Heart left ventricle (tissue), 16 donors: Measurements from ENCODE around the gene CELSR1. TPM values are rescaled to one million over a fixed set of nuclear protein-coding genes. Genes with fewer than 3 reads are reported as not detected.

ENCODE experiments used
- ATAC-seq, 4 donors: fragments of 200-7000 bp; cut with Tn5 transposase; one replicate each; pipeline ENCODE4 v1.9.1; 2020 to 2022; ENCODE audit warnings: moderate library complexity in 4 of 4, mild to moderate bottlenecking in 3 of 4, moderate number of reproducible peaks in 1 of 4
- DNase-seq, 5 donors: peaks; one replicate each; pipeline ENCODE4 v3.0.0-alpha.2; 2020
- H3K27ac ChIP-seq, 12 donors: fragments of 200-600 bp; sonication (generic) in 4 of 12; one replicate each; pipeline versions ENCODE4 v1.5.0 to v1.8.0; 2016 to 2022; ENCODE audit warnings: mild to moderate bottlenecking in 2 of 12
- H3K27me3 ChIP-seq, 9 donors: fragments of 200-600 bp; sonication (generic) in 2 of 9; one replicate each; pipeline versions ENCODE4 v1.5.1 to v1.8.0; 2016 to 2022; ENCODE audit warnings: mild to moderate bottlenecking in 3 of 9
- H3K36me3 ChIP-seq, 9 donors: fragments of 200-600 bp; sonication (generic) in 2 of 9; one replicate each; pipeline versions ENCODE4 v1.5.0 to v1.8.0; 2018 to 2022; ENCODE audit warnings: mild to moderate bottlenecking in 2 of 9
- H3K4me1 ChIP-seq, 12 donors: fragments of 200-600 bp; sonication (generic) in 4 of 12; one replicate each; pipeline versions ENCODE4 v1.5.0 to v1.8.0; 2016 to 2022; ENCODE audit warnings: mild to moderate bottlenecking in 3 of 12
- H3K4me3 ChIP-seq, 12 donors: fragments of 200-600 bp; sonication (generic) in 4 of 12; one replicate each; pipeline versions ENCODE4 v1.5.0 to v1.8.0; 2017 to 2022; ENCODE audit warnings: mild to moderate bottlenecking in 9 of 12, moderate library complexity in 4 of 12
- H3K9me3 ChIP-seq, 12 donors: fragments of 200-600 bp; sonication (generic) in 4 of 12; one replicate each; pipeline versions ENCODE4 v1.5.0 to v1.8.0; 2016 to 2022; ENCODE audit warnings: mild to moderate bottlenecking in 1 of 12
- POLR2A ChIP-seq, 2 donors: fragments of 450-650 bp; IDR thresholded peaks; one replicate each; pipeline ENCODE4 v1.6.1; 2017; ENCODE audit warnings: antibody characterized with exemption in 2 of 2, mild to moderate bottlenecking in 2 of 2, moderate library complexity in 2 of 2
- WGBS, 4 donors: extraction: QIAGEN DNeasy Blood & Tissue Kit in 2 of 4; methylation state at CpG; one replicate each; pipeline versions ENCODE4 v1.1.5 to v1.1.7; 2013 to 2018; 5-methylcytosine and 5-hydroxymethylcytosine counted together
- intact Hi-C, 10 donors: fragments of 100-400 bp; cut with DNase I; formaldehyde crosslinking; loops; one replicate each; pipeline versions ENCODE4 v1.11.1 to v1.14.2; 2022
- polyA plus RNA-seq, 2 donors: library from polyadenylated mRNA; stranded (reverse); fragments of 200-250 nt; gene quantifications; one replicate each; pipeline ENCODE4 v1.2.3, GENCODE V29; 2013
- total RNA-seq, 9 donors: library from RNA; depleted of rRNA in 2 of 9; stranded (reverse); fragments of >200 nt in 2 of 9; fragmentation: NEBNext Ultra II Directional in 3 of 9; extraction: Animal tissue kit (Norgen Biotek cat#: 25700) in 3 of 9; gene quantifications; one replicate each; pipeline versions ENCODE4 v1.1.0 to v1.2.4, GENCODE V29; 2016 to 2023
- TF ChIP-seq, protein P1 (sequence below), 12 donors: fragments of 200-600 bp; sonication (generic) in 4 of 12; IDR thresholded peaks; one replicate each; pipeline versions ENCODE4 v1.5.0 to v1.8.0; 2018 to 2022; ENCODE audit warnings: antibody characterized with exemption in 12 of 12, mild to moderate bottlenecking in 5 of 12
- donor health status: ischemic (EF 13 %, LVEDD 7.1; RV severe dilation, severe dysfunction).
- donor health status: healthy with polysubstance abuse.
- donor health status: DM: no; HTN: yes; CAD: no.
- donor health status: DM: no; HTN: no; CAD: no.
- donor health status: ischemic (EF 25% LVEDD 6.9; RV normal size, moderate dysfunction).
- donor health status: ischemic (EF 25% LVEDD 5.7; RV mildly dilated, moderate dysfunction).
- donor health status: healthy.
- donor health status: DM: yes; HTN: yes; CAD: no.
- donor health status: ischemic (EF 35%, LVEDD 5.7; RV mildly dilated, moderate dysfunction).
- donor health status: nonischemic (EF 11% LVEDD 7.7; RV severe dilation, severe dysfunction).
- donor health status: DM: yes; HTN: yes; CAD: no.
- donor health status: PGD.
- donor health status: ischemic (EF 29% LVEDD 5.4; RV normal size, mild dysfunction).
- donor health status: nonischemic (EF 23%, LVEDD 6.1; RV moderate dilation, normal function).

The CELSR1 gene
- total and polyA plus RNA-seq, 11 donors: 5.9 to 15.8 (median 11.9) TPM

DNA sequence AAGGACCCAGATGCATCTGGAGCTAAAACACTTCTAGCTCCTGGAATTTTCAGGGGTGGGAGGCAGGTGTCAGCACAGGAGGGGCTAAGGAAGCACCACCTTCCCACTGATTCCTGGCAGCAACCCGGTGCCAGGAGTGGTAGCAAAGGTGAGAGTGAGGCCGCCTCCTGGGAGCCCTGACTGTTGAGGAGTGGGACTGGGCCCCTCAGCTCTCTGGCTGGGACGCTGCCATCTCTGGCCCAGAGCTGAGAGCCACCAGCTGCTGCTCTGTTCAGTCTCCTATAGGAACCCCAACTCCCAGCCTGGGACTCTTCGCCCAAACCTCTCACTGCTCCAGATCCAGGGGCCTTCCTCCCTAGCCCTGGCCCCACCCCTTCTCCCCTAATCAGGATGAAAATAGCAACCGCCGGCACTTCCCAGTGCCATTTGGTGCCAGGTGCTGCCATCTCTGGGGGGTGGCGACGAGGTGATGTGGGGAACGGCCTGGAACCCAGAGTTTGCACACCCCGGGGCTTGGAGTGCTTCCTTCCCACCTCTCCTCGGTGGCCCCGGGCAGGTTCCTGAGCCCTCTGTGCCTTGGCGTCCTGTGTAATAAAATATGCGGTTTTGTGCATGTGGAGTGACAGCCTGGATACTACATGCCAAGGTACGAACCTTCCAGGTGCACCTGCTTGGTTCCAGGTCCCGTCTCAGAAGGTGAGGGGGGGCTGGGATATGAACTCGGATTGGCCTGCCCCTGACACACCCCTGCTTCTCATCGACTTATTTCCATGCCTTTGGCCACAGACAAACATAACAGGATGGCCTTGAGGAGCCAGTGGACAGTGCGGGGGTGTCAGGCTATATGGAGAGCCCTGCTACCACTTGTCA is 35.7 kb upstream of the CELSR1 start:
- H3K27ac ChIP-seq: peak overlapping the region in 5 of 12 donors; percentile 8 to 54 (median 42)
- DNase-seq (peak; percentile 28 to 65 (median 45)), ATAC-seq (peak in 3 of 4 donors; percentile 4 to 23 (median 21))
- no peaks in the 10 kb centered on the region for H3K36me3 ChIP-seq
- no peak for TF ChIP-seq POLR2A (IDR thresholded peaks at IDR 0.05)
- TF ChIP-seq, protein P1, sequence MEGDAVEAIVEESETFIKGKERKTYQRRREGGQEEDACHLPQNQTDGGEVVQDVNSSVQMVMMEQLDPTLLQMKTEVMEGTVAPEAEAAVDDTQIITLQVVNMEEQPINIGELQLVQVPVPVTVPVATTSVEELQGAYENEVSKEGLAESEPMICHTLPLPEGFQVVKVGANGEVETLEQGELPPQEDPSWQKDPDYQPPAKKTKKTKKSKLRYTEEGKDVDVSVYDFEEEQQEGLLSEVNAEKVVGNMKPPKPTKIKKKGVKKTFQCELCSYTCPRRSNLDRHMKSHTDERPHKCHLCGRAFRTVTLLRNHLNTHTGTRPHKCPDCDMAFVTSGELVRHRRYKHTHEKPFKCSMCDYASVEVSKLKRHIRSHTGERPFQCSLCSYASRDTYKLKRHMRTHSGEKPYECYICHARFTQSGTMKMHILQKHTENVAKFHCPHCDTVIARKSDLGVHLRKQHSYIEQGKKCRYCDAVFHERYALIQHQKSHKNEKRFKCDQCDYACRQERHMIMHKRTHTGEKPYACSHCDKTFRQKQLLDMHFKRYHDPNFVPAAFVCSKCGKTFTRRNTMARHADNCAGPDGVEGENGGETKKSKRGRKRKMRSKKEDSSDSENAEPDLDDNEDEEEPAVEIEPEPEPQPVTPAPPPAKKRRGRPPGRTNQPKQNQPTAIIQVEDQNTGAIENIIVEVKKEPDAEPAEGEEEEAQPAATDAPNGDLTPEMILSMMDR (IDR thresholded peaks at IDR 0.05): no peak
- peaks cover 0 to 14% (median 10%) of the 10 kb centered on the region in 12 donors for H3K9me3 ChIP-seq
- intact Hi-C loops: loop anchor here in 2 of 10 donors (5.0 to 10.0 kb wide), 2 partner anchors 94 to 182 kb away; no protein-coding TSS in a partner anchor
- H3K27me3 ChIP-seq: no peaks in the 10 kb centered on the region
- 62 to 76% (median 69%) methylated on average over 17 to 19 of the region's 19 CpGs for WGBS, 4 donors
- H3K4me3 ChIP-seq: no peak overlapping the region
- peaks cover 0 to 42% (median 27%) of the 10 kb centered on the region in 12 donors for H3K4me1 ChIP-seq

DNA sequence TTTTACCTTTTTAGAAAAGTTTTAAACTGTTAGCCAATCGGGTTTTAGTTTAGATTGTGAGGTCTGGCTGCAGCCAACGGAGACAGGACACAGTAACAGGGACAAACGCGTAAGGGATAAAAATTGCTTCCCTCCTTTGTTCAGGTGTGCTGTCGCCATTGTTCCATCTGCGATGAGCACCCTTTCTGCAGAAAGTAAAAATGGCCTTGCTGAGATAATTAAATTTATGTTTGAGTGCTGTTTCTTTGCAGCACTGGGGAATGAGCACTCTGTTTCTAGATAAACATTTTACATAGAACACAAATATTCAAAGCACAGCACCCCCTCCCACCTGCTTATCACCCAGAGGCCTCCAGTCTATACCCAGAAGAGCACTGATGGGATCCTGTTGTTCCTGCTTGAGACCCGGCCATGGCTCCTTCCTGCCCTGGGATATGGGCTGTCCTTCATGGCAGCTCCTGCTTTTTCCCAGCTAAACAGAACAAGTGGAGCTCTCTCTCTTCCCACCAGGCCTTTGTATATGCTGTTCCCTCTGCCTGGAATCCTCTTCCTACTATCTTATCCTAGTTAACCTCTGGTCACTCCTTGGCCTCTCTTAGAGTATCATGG is 34.3 kb upstream of the CELSR1 start:
- 69 to 96% (median 81%) methylated on average over 7 of the region's 7 CpGs for WGBS, 4 donors
- Histone ChIP-seq H3K9me3 (peaks cover 0 to 14% (median 10%) of the 10 kb centered on the region in 12 donors), H3K27ac (no peak overlapping the region), H3K4me3 (no peak overlapping the region), H3K4me1 (peaks cover 0 to 35% (median 22%) of the 10 kb centered on the region in 12 donors), H3K36me3 (no peaks in the 10 kb centered on the region), H3K27me3 (no peaks in the 10 kb centered on the region)
- ATAC-seq: no peak
- intact Hi-C loops: loop anchor here in 2 of 10 donors (5.0 to 10.0 kb wide), 2 partner anchors 96 to 183 kb away; no protein-coding TSS in a partner anchor
- TF ChIP-seq POLR2A (IDR thresholded peaks at IDR 0.05): no peak
- TF ChIP-seq, protein P1 (IDR thresholded peaks at IDR 0.05): no peak
- DNase-seq: peak in 2 of 5 donors; percentile 4 to 25

DNA sequence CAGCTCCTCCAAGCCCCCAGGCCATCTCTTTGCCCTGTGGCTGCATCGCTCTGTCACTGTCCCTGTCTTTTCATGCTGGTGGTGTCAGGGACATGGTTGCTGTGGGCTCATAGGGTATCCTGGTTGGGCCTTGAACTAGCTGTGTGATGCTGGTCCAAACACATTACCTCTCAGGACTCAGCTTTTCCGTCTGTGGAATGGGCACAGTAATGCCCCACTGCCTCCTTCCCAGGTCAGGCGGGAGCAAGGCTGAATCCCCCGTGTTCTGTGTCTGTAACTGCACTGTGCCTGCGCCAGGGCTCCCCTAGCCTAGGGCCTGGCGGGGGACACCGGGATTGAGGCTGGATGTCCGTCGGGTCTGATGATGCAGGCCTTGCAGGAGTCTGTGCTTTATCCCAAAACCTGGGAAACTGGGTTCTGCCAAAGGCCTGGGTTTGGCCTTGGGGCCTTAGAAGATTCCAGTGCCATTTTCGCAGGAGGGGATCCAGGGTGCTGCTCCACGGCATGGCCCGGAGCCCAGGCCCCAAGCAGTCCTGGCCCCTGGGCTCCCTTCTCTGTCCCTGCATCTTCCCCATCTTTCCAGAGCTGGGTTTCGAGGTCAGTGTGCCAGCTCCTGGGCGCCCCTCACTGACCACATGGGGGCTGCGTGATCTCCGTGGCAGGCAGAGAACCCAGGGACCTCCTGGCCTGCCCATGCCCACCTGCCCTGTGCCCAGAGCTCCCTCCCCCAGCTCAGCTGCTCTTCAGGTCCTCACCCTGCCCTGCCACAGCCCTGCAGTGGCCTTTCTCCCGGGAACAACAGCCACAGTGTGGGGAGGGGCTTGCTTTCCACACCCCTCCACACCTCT is 32.7 kb upstream of the CELSR1 start:
- Histone ChIP-seq H3K4me3 (no peak overlapping the region), H3K36me3 (no peaks in the 10 kb centered on the region), H3K27me3 (no peaks in the 10 kb centered on the region), H3K27ac (no peak overlapping the region), H3K4me1 (peaks cover 0 to 20% (median 9%) of the 10 kb centered on the region in 12 donors), H3K9me3 (peaks cover 0 to 14% (median 10%) of the 10 kb centered on the region in 12 donors)
- 91 to 95% (median 93%) methylated on average over 8 to 17 of the region's 17 CpGs for WGBS, 4 donors
- intact Hi-C loops: loop anchor here in 2 of 10 donors (5.0 to 10.0 kb wide), 3 partner anchors 97 to 185 kb away; no protein-coding TSS in a partner anchor
- DNase-seq: peak in 2 of 5 donors; percentile 8 to 39
- no peak for ATAC-seq
- TF ChIP-seq POLR2A (IDR thresholded peaks at IDR 0.05): no peak
- TF ChIP-seq, protein P1 (IDR thresholded peaks at IDR 0.05): no peak
